Head of caudate nucleus (tissue), 42 donors: Measurements from ENCODE around the gene SPINK4.

Experiments
- DNase-seq, 42 donors: peaks; one replicate each; pipeline versions ENCODE4 v3.0.0 to v3.0.0-alpha.2; 2020 to 2021; ENCODE audit warnings: mixed read lengths in 7 of 42
- intact Hi-C: fragments of 100-400 bp; cut with DNase I; formaldehyde crosslinking; loops from one replicate; pipeline ENCODE4 v1.15.0; 2022

Gene SPINK4

GRCh38 chr9:33250458-33250995 is 10.6 kb downstream of the SPINK4 start:
- DNase-seq = peak in 6 of 42 donors; percentile 4 to 40 (median 15)
- intact Hi-C loops = no loop called here

- intact Hi-C loops = no loop called here
- DNase-seq = no peak
Measured at GRCh38 chr9:33254211-33254610, 14.2 kb downstream of the SPINK4 start.

GRCh38 chr9:33255014-33255413 is 15.0 kb downstream of the SPINK4 start:
- intact Hi-C loops = no loop called here

GRCh38 chr9:33255471-33255870 is 15.5 kb downstream of the SPINK4 start:
- intact Hi-C loops = no loop called here
- DNase-seq = no peak

More at GRCh38 chr9:33255014-33255413, 15.0 kb downstream of the SPINK4 start:
- no peak for DNase-seq

- no peak for DNase-seq
- intact Hi-C loops = no loop called here
Measured at GRCh38 chr9:33256236-33256635, 16.3 kb downstream of the SPINK4 start.

- intact Hi-C loops = no loop called here
- DNase-seq = no peak
Measured at GRCh38 chr9:33257276-33257675, 17.3 kb downstream of the SPINK4 start.

- intact Hi-C loops = no loop called here
Measured at GRCh38 chr9:33260372-33260771, 20.4 kb downstream of the SPINK4 start.

GRCh38 chr9:33263131-33264002 is 23.4 kb downstream of the SPINK4 start:
- intact Hi-C loops = loop anchor here (2.0 kb wide), 1 partner anchor 27 kb away; the partner anchor contains the start of gene NFX1
- DNase-seq = peak in 16 of 42 donors; percentile 4 to 52 (median 24)

More at GRCh38 chr9:33260372-33260771, 20.4 kb downstream of the SPINK4 start:
- DNase-seq = no peak

GRCh38 chr9:33264003-33264472 is 24.1 kb downstream of the SPINK4 start:
- DNase-seq = peak; percentile 18 to 72 (median 46)
- intact Hi-C loops = loop anchor here (2.0 kb wide), 1 partner anchor 27 kb away; the partner anchor contains the start of gene NFX1

GRCh38 chr9:33264473-33265177 is 24.7 kb downstream of the SPINK4 start, which contains the start of the genes BAG1 and CHMP5:
Gene BAG1 (minus strand): TSS chr9:33264708.
Gene CHMP5 (plus strand): TSS chr9:33265049. CDS start chr9:33265079, 30 bp downstream.
- intact Hi-C loops = loop anchor here (2.0 kb wide), 1 partner anchor 26 kb away; the partner anchor contains the start of gene NFX1
- peak; percentile 96 to 100 (median 100) for DNase-seq

- DNase-seq = peak in 2 of 42 donors; percentile 8 to 16
- intact Hi-C loops = loop anchor here (2.0 kb wide), 1 partner anchor 25 kb away; the partner anchor contains the start of gene NFX1
Measured at GRCh38 chr9:33265211-33265865, 25.4 kb downstream of the SPINK4 start.

GRCh38 chr9:33267151-33267767 is 27.3 kb downstream of the SPINK4 start:
- intact Hi-C loops = no loop called here

GRCh38 chr9:33270146-33270545 is 30.2 kb downstream of the SPINK4 start:
- no peak for DNase-seq
- intact Hi-C loops = loop anchor here (10.0 kb wide), 1 partner anchor 195 kb away; no protein-coding TSS in a partner anchor

More at GRCh38 chr9:33267151-33267767, 27.3 kb downstream of the SPINK4 start:
- DNase-seq = no peak

- DNase-seq = no peak
- intact Hi-C loops = loop anchor here (10.0 kb wide), 1 partner anchor 193 kb away; no protein-coding TSS in a partner anchor
Measured at GRCh38 chr9:33272061-33272460, 32.1 kb downstream of the SPINK4 start.

GRCh38 chr9:33273266-33273971 is 33.5 kb downstream of the SPINK4 start:
- no peak for DNase-seq
- intact Hi-C loops = loop anchor here (10.0 kb wide), 1 partner anchor 191 kb away; no protein-coding TSS in a partner anchor

- intact Hi-C loops = loop anchor here (10.0 kb wide), 1 partner anchor 191 kb away; no protein-coding TSS in a partner anchor
- DNase-seq = no peak
Measured at GRCh38 chr9:33273972-33274328, 34.0 kb downstream of the SPINK4 start.

GRCh38 chr9:33277484-33277883 is 37.5 kb downstream of the SPINK4 start:
- no peak for DNase-seq
- intact Hi-C loops = loop anchor here (10.0 kb wide), 1 partner anchor 187 kb away; no protein-coding TSS in a partner anchor
